Muscle of arm (tissue), 12 donors: ENCODE data around the gene JAKMIP3. TPM values are rescaled to one million over a fixed set of nuclear protein-coding genes. Genes with fewer than 3 reads are reported as not detected.

Experiments
- DNase-seq: peaks from one replicate; pipeline ENCODE4 v3.0.0-alpha.2; 2013
- polyA plus RNA-seq, 12 donors: library from polyadenylated mRNA; unstranded; fragments of 120-200 nt; gene quantifications; one replicate each; pipeline ENCODE4 v1.2.1, GENCODE V29; 2013; ENCODE audit not compliant: insufficient read length in 12 of 12

The JAKMIP3 gene
- polyA plus RNA-seq, 12 donors = 0.38 to 1.1 (median 0.66) TPM; not detected in 2

DNA sequence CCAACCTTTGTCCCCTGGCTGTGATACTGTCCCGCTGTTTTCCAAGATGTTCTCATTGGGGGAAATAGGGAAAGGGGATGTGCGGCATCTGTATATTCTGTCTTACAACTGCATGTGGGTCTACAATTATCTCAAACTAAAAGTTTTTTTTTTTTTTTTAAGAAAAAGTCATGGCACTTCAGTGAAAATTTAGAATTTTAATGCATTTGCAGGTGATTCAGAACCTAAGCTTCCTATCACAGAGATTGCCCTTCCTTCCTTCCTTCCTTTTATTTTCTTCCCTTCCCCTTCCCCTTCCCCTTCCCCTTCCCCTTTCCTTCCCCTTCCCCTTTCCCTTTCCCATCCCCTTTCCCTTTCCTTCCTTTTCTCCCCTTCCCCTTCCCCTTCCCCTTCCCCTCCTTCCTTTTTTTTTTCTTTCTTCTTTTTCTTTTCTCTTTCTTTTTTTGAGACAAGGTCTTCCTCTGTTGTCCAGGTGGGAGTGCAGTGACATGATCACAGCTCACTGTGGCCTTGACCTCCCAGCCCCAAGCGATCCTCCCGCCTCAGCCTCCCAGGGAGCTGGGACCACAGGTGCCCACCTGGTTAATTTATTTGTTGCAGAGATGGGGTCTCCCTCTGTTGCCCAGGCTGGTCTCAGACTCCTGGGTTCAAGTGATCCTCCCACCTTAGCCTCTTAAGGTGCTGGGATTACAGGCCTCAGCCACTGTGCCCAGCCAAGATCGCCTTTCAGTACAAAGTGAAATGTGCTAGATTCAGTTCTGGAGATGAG lies 32.0 kb downstream of the JAKMIP3 start:
- no peak for DNase-seq

DNA sequence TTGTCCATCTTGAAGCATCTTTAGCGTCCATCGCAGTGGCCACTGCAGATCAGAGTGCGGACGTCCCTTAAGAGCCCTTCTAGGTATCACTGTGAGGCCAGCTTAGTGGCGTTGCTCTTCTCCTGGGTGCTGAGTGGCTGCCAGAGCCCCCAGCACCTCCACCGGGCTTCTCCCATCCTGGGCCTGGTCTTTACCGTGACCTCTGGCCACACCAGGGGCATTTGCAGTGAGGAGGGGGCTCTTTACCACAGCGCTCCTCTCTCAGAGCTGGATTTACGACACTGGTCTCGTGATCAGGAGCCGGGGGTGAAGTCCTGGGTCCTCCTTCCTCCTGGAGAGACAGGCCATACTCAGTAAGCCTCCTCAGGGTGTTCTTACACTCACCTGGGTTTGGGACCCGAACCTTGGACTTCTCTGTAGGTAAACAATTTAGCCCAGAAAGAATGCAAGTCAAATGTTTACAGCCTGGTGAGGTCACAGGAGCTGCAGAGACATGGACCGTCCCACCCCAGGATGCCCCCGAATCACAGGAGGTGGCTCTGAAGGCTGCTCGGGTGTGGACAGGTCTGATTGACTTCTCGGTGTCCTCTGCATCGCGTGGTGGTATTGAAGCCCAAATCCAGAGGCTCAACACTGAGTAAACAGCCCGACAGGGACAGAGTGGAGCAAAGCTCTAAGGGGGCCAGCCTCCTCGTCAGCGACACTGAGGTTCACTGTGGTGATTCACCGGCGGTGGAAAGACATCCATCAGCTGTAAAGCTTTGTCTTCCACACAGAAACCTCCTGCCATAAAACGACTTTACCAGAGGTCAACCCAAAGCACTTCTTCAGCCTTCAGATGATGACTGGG lies 33.0 kb downstream of the JAKMIP3 start:
- no peak for DNase-seq

DNA sequence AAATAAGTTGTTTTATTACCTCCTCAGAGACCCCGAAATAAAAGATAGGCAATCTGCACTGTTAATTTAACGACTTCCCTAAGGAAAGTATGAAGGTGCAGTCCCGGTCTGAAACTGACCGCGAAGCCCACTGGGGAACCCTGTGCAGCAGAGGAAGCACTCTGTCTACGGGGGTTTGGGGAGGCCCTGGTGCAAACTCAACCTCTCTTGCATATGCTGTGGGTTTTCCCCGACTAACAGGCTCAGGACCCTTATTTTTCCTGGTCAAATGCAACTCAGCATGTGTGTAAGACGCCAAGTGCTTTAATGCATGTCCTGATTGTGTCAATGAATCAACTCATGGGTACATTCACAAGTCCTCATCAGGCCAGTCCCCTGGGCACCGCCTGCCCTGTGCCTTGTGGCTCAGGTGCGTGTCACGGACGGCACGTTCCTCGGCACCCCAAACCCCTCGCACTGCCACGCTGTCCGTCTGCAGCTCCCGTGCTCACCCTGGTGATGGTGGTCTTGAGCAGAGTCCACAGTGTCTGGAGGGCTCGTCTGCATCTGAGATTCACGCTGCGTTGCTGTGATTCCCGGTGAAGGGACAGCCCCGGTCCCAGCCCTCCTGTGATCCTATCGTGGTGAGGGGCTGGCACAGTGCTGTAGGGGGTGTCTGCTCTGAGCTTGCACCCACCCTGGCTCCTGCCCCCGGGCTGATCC lies 33.8 kb downstream of the JAKMIP3 start:
- DNase-seq = no peak

DNA sequence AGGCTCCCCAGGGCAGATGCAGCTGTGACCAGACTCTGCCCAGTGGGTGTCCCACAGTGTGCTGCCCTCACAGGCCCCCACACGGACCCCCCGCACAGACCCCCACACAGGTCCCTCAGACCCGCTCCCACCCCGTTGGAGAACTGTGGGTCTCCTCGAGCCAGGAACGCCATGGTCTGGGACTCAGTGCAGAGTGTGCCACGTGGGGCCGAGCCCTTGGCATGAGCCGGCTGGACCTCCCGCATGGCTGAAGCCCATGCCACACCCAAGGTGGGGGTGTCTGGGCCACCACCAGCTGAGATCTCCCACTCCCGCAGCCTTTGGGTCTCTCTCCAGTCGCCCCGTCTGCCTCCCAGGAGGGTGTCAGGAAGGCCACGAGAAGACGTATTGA lies 34.3 kb downstream of the JAKMIP3 start:
- DNase-seq = no peak

DNA sequence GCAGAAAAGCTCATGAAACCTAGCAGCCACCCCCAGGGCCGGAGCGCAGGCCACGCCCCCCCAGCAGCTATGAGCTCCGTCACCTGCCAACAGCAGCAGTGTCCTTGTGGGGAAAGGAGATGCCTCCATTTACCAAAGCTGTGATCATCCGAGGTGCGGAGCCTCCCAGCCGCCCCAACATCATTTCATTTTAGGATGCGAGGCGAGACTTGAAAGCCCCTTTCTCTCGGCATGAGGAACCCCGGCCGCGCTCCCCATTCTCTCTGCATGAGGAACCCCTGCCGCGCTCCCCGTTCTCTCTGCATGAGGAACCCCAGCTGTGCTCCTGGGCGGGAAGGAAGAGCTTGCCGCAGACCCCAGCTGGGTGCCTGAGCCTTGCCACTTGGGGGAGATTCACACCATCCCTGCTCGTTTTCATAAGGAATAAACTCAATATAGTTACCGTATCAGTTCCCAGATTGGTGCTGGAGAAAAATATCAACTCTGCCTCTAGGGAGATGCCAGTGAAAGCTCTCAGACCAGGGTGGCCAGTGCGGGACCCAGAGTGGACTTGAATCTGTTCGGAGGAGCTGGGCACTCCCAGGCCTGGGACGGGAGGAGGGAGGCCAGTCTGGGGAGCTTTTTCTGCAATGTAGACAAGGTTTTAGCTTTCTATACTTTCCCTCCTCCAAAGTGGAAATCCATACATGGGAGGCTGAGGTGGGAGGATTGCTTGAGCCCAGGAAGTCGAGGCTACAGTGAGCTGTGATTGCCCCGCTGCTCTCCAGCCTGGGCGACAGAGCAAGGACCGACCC lies 35.0 kb downstream of the JAKMIP3 start:
- DNase-seq = no peak

DNA sequence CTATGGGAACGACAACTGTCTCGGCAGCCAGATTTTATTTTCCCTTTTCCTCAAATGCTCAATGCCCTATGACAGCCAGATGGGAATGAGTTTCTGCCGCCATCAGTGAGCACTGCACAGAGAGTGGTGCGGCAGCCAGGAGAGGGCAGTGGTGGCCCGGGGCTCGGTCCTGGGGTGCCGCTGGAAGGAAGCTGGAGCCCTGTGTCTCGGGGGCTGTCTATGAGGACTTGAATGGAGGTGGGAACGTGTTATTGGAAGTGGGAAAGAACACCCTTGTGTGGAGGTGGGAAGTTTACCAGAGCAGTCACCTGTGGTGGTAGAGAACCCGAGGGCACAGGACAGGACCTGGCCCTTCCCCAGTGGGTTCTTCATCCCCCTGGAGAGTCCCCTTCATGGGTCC lies 35.8 kb downstream of the JAKMIP3 start:
- no peak for DNase-seq

DNA sequence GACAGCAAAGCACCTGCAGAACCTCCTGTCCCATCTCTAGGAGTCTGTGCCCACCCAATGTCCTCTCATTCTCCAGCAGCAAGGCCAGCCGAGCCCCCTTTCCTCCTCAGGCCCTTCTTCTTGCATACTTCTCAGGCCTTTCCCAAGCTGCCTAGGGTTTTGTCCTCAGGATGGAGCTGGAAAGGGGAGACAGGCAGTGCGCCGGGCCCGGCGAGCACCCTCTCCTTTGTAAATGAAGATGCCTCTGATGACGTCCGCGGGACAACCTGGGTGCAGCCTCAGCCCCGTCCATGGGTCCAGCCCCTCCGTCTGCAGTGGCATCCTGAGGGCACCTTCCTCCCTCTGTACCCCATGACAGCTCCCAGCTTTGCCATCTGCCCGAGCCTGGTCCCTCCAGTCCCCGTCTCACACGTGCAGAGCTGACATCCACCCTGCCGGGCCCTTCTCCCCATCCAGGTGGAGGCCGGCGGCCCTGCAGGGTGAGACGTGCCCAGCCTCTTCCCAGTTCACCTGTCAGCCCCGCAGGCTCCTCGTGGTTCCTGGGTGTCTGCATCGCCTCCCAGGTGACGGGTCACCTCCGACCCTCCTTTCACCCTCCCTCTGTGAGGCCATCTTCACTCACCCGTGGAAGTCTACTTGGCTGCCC lies 36.4 kb downstream of the JAKMIP3 start:
- DNase-seq = no peak

DNA sequence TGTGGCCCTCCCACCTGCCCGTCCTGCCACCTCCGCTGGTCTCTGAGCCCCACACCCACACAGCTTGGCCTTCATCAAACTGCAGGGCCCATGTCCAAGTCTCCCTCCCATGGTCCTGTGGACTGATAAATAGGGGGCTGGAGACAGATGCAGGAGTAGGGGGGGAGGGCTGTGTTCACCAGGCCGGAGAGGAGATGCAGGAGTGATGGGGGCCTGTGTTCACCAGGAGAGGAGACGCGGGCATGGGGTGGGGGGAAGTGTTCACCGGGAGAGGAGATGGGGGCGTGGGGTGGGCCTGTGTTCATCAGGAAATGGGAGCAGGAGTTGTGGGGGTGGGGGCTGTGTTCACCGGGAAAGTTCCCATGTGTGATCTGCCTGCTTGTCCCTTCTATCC lies 37.0 kb downstream of the JAKMIP3 start:
- no peak for DNase-seq

DNA sequence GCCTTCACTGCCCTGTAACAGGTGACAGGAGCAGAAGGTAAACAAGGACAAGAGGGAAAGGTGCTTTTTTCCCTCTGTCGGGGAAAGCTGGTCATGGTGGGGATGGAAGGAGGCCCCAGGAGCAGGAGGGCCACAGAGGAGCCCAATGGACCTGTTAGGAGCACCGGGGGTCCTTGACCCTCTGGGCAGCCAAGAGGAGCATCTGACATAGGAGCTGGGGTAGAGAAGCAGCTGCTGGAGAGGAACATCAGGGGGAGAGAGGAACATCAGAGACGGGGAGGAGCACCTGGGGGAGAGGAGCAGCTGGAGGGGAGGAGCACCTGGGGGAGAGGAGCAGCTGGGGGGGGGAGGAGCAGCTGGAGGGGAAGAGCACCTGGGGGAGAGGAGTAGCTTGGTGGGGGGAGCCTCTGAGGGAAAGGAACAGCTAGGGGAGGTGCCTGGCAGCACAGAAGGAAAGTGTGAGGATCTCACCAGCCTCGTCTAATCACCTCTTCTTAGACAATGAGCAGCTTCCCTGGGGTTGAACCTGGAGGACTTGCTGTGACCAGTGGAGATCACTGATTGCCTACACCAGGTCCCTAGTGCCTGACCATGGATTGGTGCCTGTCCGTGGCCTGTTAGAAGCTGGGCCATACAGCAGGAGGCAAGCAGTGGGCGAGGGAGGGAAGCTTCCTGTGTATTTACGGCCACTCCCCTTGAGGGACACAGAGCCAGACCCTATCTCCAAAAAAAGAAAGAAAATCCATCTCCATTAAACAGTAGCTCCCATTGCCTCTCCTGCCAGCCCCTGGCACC lies 37.6 kb downstream of the JAKMIP3 start:
- DNase-seq = no peak

DNA sequence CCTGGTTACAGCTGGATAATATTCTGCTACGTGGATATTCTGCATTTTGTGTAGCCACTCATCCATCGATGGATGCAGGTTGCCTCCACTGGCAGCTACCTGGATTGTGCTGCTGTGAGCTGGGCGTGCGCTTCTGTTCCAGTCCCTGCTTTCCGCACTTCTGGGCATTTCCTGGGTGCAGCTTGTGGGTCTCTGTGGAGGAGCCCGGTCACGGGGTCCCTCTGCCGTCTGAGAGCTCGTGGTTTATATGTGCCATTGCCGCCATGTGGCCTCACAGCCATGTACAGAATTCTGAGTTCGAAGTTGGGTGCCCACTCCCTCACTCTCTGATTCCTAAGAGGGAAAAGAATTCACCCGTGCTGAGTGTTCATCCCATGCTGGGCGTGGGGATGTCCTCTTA lies 38.3 kb downstream of the JAKMIP3 start:
- no peak for DNase-seq

DNA sequence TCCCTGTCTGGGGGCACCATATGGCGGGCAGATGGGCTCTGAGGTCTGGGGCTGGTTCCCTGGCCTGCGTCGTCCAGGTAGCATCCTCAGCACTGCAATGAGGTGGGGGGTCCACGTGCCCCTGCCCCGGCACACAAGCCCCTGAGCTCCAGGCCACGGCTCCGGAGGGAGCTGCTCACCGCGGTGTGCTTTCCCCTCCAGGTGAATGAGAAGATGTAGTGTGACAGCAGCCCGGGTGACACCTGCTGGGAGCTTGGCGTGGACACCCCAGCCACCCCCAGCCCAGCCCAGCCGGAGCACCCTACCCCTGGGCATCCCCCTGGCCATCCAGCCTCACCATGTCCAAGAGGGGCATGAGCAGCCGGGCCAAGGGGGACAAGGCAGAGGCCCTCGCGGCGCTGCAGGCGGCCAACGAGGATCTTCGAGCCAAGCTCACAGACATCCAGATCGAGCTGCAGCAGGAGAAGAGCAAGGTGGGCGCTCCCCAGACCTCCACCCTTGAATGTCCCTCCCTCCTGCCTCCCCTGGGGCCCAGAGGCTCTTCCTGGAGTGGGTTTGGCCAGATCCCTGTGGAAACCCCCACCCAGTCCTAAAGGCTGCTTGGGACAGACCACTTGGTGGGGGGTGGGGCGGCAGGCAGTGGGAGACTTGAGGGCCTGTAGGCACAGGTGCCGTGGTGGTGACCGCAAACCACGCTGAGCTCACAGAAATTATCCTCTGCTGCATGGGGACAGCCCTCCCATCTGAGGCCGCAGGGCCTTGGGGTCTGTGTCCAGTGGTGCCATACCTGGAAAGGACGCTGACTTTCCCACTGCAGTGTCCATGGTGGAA lies 38.9 kb downstream of the JAKMIP3 start:
- no peak for DNase-seq

DNA sequence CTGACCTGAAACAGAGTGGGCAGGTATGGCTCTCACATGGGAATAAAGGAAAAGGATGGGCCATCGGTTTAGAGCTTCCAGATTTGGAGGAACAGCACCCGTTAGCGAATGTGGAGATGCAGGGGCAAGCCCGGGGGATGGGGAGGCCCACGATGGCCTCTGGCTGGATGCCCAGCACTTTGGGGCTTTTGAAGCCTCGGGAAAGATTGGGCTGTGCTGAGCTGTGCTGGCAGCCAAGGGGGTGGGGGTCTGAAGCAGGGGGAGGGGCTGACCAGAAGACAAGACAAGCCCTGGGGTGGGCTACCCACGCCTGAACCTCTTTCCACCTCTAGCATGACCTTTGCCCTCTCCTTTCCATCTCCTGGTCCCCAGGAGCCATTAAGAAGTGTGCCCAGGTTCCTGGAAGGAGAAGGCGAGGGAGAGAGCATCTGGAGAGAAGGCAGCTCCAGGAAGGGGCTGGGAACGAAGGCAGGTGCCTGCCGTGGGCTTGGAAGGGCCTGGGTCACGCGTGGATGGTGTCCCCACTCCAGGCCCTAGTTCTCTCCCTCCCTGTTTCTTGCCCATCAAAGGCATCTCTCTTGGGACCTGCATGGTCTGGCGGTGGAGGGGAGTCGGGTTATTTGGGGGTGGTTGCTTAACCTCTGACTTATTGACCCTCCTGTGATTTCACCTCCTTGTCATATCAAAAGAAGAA lies 39.7 kb downstream of the JAKMIP3 start:
- no peak for DNase-seq

DNA sequence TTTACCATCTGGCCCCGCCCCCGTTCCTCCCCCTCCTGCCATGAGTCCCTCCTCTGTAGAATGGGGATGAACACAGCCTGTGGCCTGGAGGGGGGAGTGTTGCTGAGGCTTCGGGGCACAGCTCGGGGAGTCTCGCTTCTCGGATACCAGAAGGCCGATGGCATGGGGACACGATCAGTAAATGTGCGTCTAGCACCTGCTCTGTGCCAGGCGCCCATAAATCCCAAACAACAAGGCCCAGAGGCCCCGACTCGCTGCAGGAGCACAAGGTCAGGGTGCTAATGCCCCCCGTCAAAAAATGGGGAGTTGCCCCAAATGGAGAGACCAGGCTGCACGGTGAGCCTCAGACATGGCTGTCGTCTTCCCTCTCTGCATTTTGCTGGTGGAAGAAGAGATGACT lies 40.7 kb downstream of the JAKMIP3 start:
- no peak for DNase-seq

DNA sequence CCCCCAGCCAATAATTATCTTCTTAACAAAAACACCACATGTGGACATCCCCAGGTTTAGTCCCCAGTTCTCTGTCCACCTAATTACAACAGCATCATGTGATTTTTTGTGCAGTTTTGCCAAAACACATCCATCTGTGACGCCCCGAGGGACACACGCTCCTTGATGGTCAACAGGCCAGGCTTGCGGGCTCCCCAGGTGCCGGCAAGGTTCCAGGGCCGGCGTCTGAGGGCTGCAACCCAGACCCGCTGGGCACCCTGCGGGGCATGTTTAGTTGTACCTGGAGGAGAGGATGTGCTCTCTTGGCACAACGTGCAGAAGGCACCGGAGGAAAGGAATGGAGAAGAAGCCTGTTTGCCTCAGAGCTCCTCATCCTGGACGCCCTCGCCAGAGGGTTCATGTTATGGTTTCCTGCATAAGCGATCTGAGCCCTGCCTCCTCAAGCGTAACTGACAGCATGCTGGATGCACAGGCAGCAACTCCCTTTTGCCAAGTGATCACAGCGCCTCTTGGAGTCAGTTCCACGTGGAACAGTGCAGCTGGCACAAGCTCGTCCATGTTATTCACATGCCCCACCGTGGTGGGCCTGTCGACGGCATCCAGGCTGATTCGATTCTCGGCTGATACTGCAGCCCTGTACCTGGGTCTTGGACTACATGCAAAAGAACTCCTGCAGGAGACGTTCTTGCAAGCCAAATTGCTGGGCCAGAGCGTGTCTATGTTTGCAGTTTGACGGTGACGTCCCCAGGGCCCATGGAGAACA lies 41.6 kb downstream of the JAKMIP3 start:
- DNase-seq = no peak

DNA sequence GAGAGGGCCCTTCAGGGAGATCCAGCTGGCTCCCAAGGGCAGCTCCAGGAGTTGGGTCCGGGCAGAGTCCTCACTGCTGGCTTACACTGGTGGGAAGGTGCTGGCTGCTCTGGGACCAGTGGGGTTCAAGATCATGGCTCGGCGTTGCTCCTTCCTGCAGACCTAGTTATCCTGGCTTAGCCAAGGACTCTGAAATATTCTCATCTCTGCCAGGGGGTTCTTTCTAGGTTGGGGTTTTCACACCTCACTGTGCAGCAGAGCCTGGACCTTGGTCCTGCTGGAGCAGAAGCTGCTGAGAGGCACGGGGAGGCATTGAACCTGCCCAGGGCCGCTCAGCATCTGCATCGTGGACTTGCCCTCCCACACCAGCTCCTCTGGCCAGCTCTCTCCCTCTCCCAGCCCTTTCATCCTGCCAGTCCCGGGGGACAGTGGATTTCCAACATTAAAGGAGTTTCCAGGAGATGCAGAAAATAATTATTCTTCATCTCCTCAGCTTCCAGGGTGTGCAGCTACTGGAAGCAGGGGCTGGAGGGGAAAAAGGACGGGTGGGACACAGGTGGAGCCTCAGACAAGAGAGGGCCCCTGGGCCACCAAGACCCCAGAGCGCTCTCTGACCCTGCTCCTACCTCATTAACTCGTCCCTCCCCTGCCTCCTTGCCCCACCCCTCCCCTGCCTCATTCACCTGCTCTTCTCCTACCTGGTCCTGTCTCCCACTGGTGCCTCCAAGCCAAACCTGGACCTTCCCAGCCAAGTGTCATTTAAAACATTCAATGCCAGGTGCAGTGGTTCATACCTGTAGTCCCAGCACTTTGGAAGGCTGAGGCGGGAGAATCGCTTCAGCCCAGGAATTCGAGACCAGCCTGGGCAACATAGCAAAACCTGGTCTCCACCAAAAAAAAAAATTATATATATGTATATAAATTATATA lies 42.5 kb downstream of the JAKMIP3 start:
- no peak for DNase-seq

DNA sequence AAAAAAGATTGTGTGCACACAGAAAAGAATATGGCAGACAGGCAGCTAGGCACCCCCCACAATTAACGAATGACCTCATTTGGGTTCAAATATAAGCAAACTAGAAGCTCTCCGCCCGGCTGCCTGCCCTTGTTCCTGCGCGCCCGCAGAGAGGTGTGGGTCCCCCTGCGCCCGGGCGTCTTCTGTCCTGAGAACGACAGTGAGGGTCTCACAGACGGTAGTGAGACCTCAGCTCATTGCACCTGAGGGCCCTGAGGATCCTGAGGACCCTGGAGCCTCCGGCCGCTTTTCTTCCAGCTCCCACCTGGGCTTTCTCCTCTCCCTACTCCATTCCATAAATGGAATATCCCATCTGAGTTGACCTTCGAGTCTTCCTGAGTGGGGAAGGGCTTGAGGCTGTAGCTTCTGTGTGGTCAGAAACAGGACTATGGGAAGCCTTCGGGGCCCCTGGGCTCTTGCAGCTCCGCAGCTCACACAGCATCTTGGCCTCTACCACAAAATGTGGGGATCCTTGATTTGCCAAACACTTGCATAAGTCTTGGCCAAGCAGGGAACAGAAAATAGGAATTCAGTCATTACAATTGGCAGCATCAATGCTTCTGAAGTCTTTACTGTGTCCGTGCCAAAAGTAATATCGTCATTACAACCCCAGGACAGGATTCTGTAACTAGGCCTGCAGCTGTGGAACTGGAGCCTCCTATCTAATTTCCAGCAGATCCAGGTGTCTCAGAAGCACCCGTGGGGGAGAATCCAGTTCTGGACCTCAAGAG lies 43.8 kb downstream of the JAKMIP3 start:
- DNase-seq = peak; percentile 89
